HepG2 (cell line): ENCODE data around the gene ARHGEF16. TPM values are rescaled to one million over a fixed set of nuclear protein-coding genes. Genes with fewer than 3 reads are reported as not detected.

Experiments used
- ATAC-seq: fragments of 200-7000 bp; cut with Tn5 transposase; 3 replicates; pipeline ENCODE4 v1.9.1; 2020; ENCODE audit warnings: mild to moderate bottlenecking, moderate library complexity
- BruUV-seq: library from RNA; stranded (reverse); fragments of 400-500 nt; replicated peaks from 2 replicates; lab custom pipeline; 2021; lab: Mats Ljungman, UMichigan
- CTCF ChIA-PET: fragments of 300-600 bp; formaldehyde crosslinking; extraction: SDS; loops from one replicate; lab custom pipeline; 2021; ENCODE audit warnings: low total read pairs, inconsistent platforms, low intra/inter-chr PET ratio; lab: Yijun Ruan, JAX
- POLR2A ChIA-PET: fragments of 350-600 bp; sonication (Branson Sonifier 250); formaldehyde crosslinking; loops from one replicate; lab custom pipeline; 2020; ENCODE audit warnings: antibody characterized with exemption, inconsistent platforms; lab: Yijun Ruan, JAX
- DNase-seq: peaks from one replicate; pipeline ENCODE4 v3.0.0-alpha.2; 2015; ENCODE audit warnings: low spot score
- FAIRE-seq: peaks from 3 replicates; lab custom pipeline; 2011; peaks lifted over from hg19 to GRCh38; lab: Jason Lieb, UNC
- H2AFZ ChIP-seq: one replicate; pipeline ENCODE4 v1.6.1; 2011; ENCODE audit warnings: low read length, inconsistent platforms
- H3K27ac ChIP-seq: fragments of 300-600 bp; 3 replicates; pipeline ENCODE4 v1.8.0; 2011; ENCODE audit warnings: mixed run types, mild to moderate bottlenecking, mixed read lengths, low read length, inconsistent platforms; ENCODE audit not compliant: insufficient read depth; ENCODE audit errors: extremely low read length
- H3K27me3 ChIP-seq, 2 experiments: fragments of 200-600 bp in 1 of 2; 2 replicates in 1 of 2; 3 replicates in 1 of 2; pipeline versions ENCODE4 v1.6.0 to v1.8.0; 2011; ENCODE audit warnings: low read length in 2 of 2, mild to moderate bottlenecking in 2 of 2, moderate library complexity in 2 of 2, inconsistent platforms in 1 of 2; ENCODE audit not compliant: insufficient read depth in 2 of 2, control insufficient read depth in 1 of 2
- H3K36me3 ChIP-seq, 2 experiments: fragments of 200-600 bp in 1 of 2; replicated peaks in 1 of 2; 2 replicates in 1 of 2; 3 replicates in 1 of 2; pipeline versions ENCODE4 v1.5.1 to v1.8.0; 2011; ENCODE audit warnings: low read length in 2 of 2, inconsistent platforms in 1 of 2; ENCODE audit not compliant: insufficient read depth in 2 of 2, control insufficient read depth in 1 of 2
- H3K4me1 ChIP-seq: 2 replicates; pipeline ENCODE4 v1.5.1; 2012; ENCODE audit warnings: low read length, inconsistent platforms; ENCODE audit not compliant: insufficient read depth
- H3K4me2 ChIP-seq: 2 replicates; pipeline ENCODE4 v1.6.0; 2011; ENCODE audit warnings: low read depth, low read length, inconsistent platforms
- H3K4me3 ChIP-seq, 3 experiments: fragments of 200-600 bp in 1 of 3; sonication (generic), shearing (Covaris generic) in 1 of 3; replicated peaks in 1 of 3; 2 replicates each; pipeline ENCODE4 v1.5.1; 2011 to 2016; ENCODE audit warnings: low read length in 3 of 3, inconsistent platforms in 2 of 3, low read depth in 2 of 3, mild to moderate bottlenecking in 2 of 3, control low read depth in 1 of 3, mixed read lengths in 1 of 3; ENCODE audit not compliant: insufficient read depth in 1 of 3
- H3K79me2 ChIP-seq: one replicate; pipeline ENCODE4 v1.6.1; 2011; ENCODE audit warnings: low read length, inconsistent platforms; ENCODE audit not compliant: insufficient read depth
- H3K9ac ChIP-seq: 2 replicates; pipeline ENCODE4 v1.6.0; 2011; ENCODE audit warnings: mild to moderate bottlenecking, low read depth, low read length, inconsistent platforms; ENCODE audit not compliant: insufficient read depth
- H3K9me3 ChIP-seq: 2 replicates; pipeline ENCODE4 v1.5.1; 2012; ENCODE audit warnings: mild to moderate bottlenecking, low read length
- H4K20me1 ChIP-seq: 2 replicates; pipeline ENCODE4 v1.6.0; 2011; ENCODE audit warnings: inconsistent platforms, mild to moderate bottlenecking, low read length, moderate library complexity; ENCODE audit not compliant: insufficient read depth
- AGO1 ChIP-seq: fragments of 200-400 bp; formaldehyde crosslinking; IDR thresholded peaks from 2 replicates; pipeline ENCODE4 v1.6.1; 2017; ENCODE audit warnings: mild to moderate bottlenecking, low read depth, low read length, moderate library complexity; ENCODE audit not compliant: poor library complexity, severe bottlenecking
- AGO2 ChIP-seq: fragments of 200-400 bp; formaldehyde crosslinking; optimal IDR thresholded peaks from 2 replicates; pipeline ENCODE3; 2017; ENCODE audit warnings: mild to moderate bottlenecking, low read depth, low read length, moderate library complexity
- CBX1 ChIP-seq: IDR thresholded peaks from one replicate; pipeline ENCODE4 v1.6.1; 2016; ENCODE audit warnings: antibody characterized with exemption, low read depth
- FOXA3 ChIP-seq: IDR thresholded peaks from 2 replicates; pipeline ENCODE4 v1.6.1; 2016; ENCODE audit warnings: missing genetic modification reagents, missing compliant biosample characterization
- FOXO1 ChIP-seq: sonication (generic); formaldehyde crosslinking; IDR thresholded peaks from 2 replicates; pipeline ENCODE4 v1.4.0; 2020; ENCODE audit warnings: missing genetic modification reagents
- GATAD2A ChIP-seq: IDR thresholded peaks from 2 replicates; pipeline ENCODE4 v1.6.1; 2016
- HINFP ChIP-seq: sonication (generic); formaldehyde crosslinking; IDR thresholded peaks from 2 replicates; pipeline ENCODE4 v1.4.0; 2020; ENCODE audit warnings: low read depth, mild to moderate bottlenecking, missing genetic modification reagents
- NONO ChIP-seq, 2 experiments: fragments of 450-650 bp in 1 of 2; sonication (generic) in 1 of 2; formaldehyde crosslinking in 1 of 2; IDR thresholded peaks in 1 of 2; conservative IDR thresholded peaks in 1 of 2; 2 replicates each; pipeline versions ENCODE4 v1.6.1 to v1.8.0; 2017 to 2022; ENCODE audit warnings: mild to moderate bottlenecking in 1 of 2, missing genetic modification reagents in 1 of 2, moderate library complexity in 1 of 2
- POLR2AphosphoS5 ChIP-seq: IDR thresholded peaks from 2 replicates; pipeline ENCODE4 v1.6.1; 2012; ENCODE audit warnings: low read depth, low read length
- RBFOX2 ChIP-seq: fragments of 200-400 bp; formaldehyde crosslinking; IDR thresholded peaks from 2 replicates; pipeline ENCODE4 v1.6.1; 2017; ENCODE audit warnings: low read depth, mild to moderate bottlenecking, low read length
- RBM39 ChIP-seq: fragments of 200-400 bp; formaldehyde crosslinking; IDR thresholded peaks from one replicate; pipeline ENCODE4 v1.6.1; 2018; ENCODE audit warnings: antibody characterized with exemption, mild to moderate bottlenecking, low read depth, low read length; ENCODE audit not compliant: poor library complexity, severe bottlenecking
- RXRA ChIP-seq: sonication (generic); formaldehyde crosslinking; IDR thresholded peaks from 2 replicates; pipeline ENCODE4 v1.5.1; 2020; ENCODE audit warnings: missing genetic modification reagents
- U2AF2 ChIP-seq: fragments of 200-400 bp; formaldehyde crosslinking; IDR thresholded peaks from 2 replicates; pipeline ENCODE4 v1.6.1; 2017; ENCODE audit warnings: low read depth, mild to moderate bottlenecking, low read length
- ZBTB34 ChIP-seq: sonication (generic); formaldehyde crosslinking; IDR thresholded peaks from 2 replicates; pipeline ENCODE4 v1.8.0; 2022; ENCODE audit warnings: mild to moderate bottlenecking, missing genetic modification reagents
- ZBTB42 ChIP-seq: sonication (generic); formaldehyde crosslinking; IDR thresholded peaks from 2 replicates; pipeline ENCODE4 v1.5.0; 2020; ENCODE audit warnings: mild to moderate bottlenecking, missing genetic modification reagents
- ZNF232 ChIP-seq: sonication (generic); formaldehyde crosslinking; IDR thresholded peaks from 2 replicates; pipeline ENCODE4 v1.4.0; 2020; ENCODE audit warnings: missing genetic modification reagents, borderline replicate concordance
- ZNF263 ChIP-seq: sonication (generic); formaldehyde crosslinking; IDR thresholded peaks from 2 replicates; pipeline ENCODE4 v1.4.0; 2020; ENCODE audit warnings: missing genetic modification reagents
- ZNF326 ChIP-seq: sonication (generic); formaldehyde crosslinking; IDR thresholded peaks from 2 replicates; pipeline ENCODE4 v1.4.0; 2020; ENCODE audit warnings: missing genetic modification reagents, borderline replicate concordance
- ZNF557 ChIP-seq: sonication (generic); formaldehyde crosslinking; IDR thresholded peaks from 2 replicates; pipeline ENCODE4 v1.4.0; 2020; ENCODE audit warnings: missing genetic modification reagents
- ZNF570 ChIP-seq: sonication (generic); formaldehyde crosslinking; IDR thresholded peaks from 2 replicates; pipeline ENCODE4 v1.4.0; 2020; ENCODE audit warnings: mild to moderate bottlenecking, missing genetic modification reagents, borderline replicate concordance
- ZNF616 ChIP-seq: sonication (generic); formaldehyde crosslinking; IDR thresholded peaks from 2 replicates; pipeline ENCODE4 v1.5.0; 2020; ENCODE audit warnings: low read depth, mild to moderate bottlenecking, missing genetic modification reagents
- WGBS: methylation state at CpG from one replicate; pipeline ENCODE4 v1.1.6; 2017; ENCODE audit warnings: low lambda C conversion rate; 5-methylcytosine and 5-hydroxymethylcytosine counted together
- in situ Hi-C: cut with HindIII; loops from 2 replicates; pipeline ENCODE4 v1.10.0; 2017; ENCODE audit warnings: low pct_unique_long_range_greater_than_20kb; ENCODE audit not compliant: extremely low pct_ligation_motif_present
- intact Hi-C: fragments of 100-400 bp; cut with micrococcal nuclease; formaldehyde crosslinking; loops from one replicate; pipeline ENCODE4 v1.10.0; 2022; ENCODE audit not compliant: unreplicated experiment
- polyA plus RNA-seq, 8 experiments: library from polyadenylated mRNA; depleted of rRNA in 3 of 8; stranded (reverse) in 7 of 8; unstranded in 1 of 8; fragments of >200 nt; fragmentation: Illumina TruSeq in 4 of 8; extraction: Trizol in 4 of 8; gene quantifications; 2 replicates each; pipeline versions ENCODE4 v1.2.1 to v1.2.3, GENCODE V29; 2011 to 2016; ENCODE audit warnings: low read depth in 4 of 8, missing spikeins in 1 of 8, mixed read lengths in 1 of 8; ENCODE audit not compliant: insufficient read depth in 1 of 8
- total RNA-seq, 5 experiments: library from RNA; depleted of rRNA; stranded (reverse); fragments of >200 nt; fragmentation: Illumina TruSeq; extraction: Trizol; gene quantifications; 2 replicates each; pipeline ENCODE4 v1.2.3, GENCODE V29; 2016; ENCODE audit warnings: low read depth in 1 of 5

The ARHGEF16 gene
- total and polyA plus RNA-seq, 2 of the 13 experiments (the other 11 are each of a cell fraction or from before 2014, with no cell fraction given) = 20.3 to 39.9 TPM

GRCh38 chr1:3450983-3451382, 3.5 kb upstream of the ARHGEF16 start (continued):
- TF ChIP-seq ZNF557 = no peak
- TF ChIP-seq ZNF326 = peak; percentile 84
- no peak for TF ChIP-seq FOXA3 (CRISPR knock-in tag)
- TF ChIP-seq GATAD2A (CRISPR knock-in tag) = no peak
- no peak for TF ChIP-seq ZNF232
- TF ChIP-seq AGO2 = peak; percentile 85
- TF ChIP-seq ZBTB42 (CRISPR knock-in tag) = no peak

GRCh38 chr1:3451994-3452865, 2.2 kb upstream of the ARHGEF16 start:
- no TSS peak for BruUV-seq
- ATAC-seq = no peak
- Histone ChIP-seq H3K27ac (no peak overlapping the region), H2AFZ (no peak overlapping the region), H4K20me1 (no peaks in the 10 kb centered on the region; the same call in 1 of the 2 replicates), H3K27me3 (no peaks in the 10 kb centered on the region), H3K9ac (peak overlapping the region; percentile 12; the same call in 1 of the 2 replicates), H3K4me3 (no peak overlapping the region), H3K79me2 (peaks cover 12% of the 10 kb centered on the region), H3K4me2 (peak overlapping the region; percentile 18; the same call in 1 of the 2 replicates), H3K36me3 (no peaks in the 10 kb centered on the region), H3K4me1 (peaks cover 63% of the 10 kb centered on the region), H3K9me3 (no peaks in the 10 kb centered on the region)
- POLR2A ChIA-PET = interaction anchor here (1.0 to 11.4 kb wide), 8 partner anchors 8 to 174 kb away, joined by 3 to 282 read pairs (median 6); no protein-coding TSS in a partner anchor
- intact Hi-C loops (loop anchor here (5.0 kb wide), 1 partner anchor 170 kb away; no protein-coding TSS in a partner anchor), in situ Hi-C loops (no loop called here)
- 81% methylated on average over 9 of the region's 23 CpGs for WGBS
- CTCF ChIA-PET = interaction anchor here (3.8 to 4.4 kb wide), 2 partner anchors 20 to 31 kb away, joined by 57 to 70 read pairs; no protein-coding TSS in a partner anchor
- FAIRE-seq = no peak
- no peak for DNase-seq
- TF ChIP-seq ZBTB34 (CRISPR knock-in tag) (0 out of 2 replicates have a peak, but pooled peaks have one; percentile 21), ZNF570 (no peak), ZNF263 (CRISPR knock-in tag) (peak; percentile 90), AGO1 (peak; percentile 78), FOXO1 (CRISPR knock-in tag) (no peak), RBFOX2 (peak; percentile 63), RBM39 (peak; percentile 12), NONO (IDR thresholded peaks at IDR 0.05) (no peak), NONO (CRISPR knock-in tag; conservative IDR thresholded peaks at IDR 0.05) (no peak), U2AF2 (no peak), RXRA (CRISPR knock-in tag) (no peak), HINFP (CRISPR knock-in tag) (no peak), POLR2AphosphoS5 (peak; percentile 31; the same call in 1 of the 2 replicates), CBX1 (no peak), ZNF616 (CRISPR knock-in tag) (no peak)
